Measurements from ENCODE around the gene AQP9.

- TF ChIP-seq POLR2AphosphoS5 (IDR thresholded peaks at IDR 0.05) (no peak), CTCF (IDR thresholded peaks at IDR 0.05) (no peak), EP300 (IDR thresholded peaks at IDR 0.05) (no peak), POLR2A (IDR thresholded peaks at IDR 0.05) (no peak)
Measured at GRCh38 chr15:58139989-58140522, 1.9 kb downstream of the AQP9 start.

All from sigmoid colon (tissue), 4 donors.